ENCODE data around the gene DACH2.

The DACH2 gene

DNA sequence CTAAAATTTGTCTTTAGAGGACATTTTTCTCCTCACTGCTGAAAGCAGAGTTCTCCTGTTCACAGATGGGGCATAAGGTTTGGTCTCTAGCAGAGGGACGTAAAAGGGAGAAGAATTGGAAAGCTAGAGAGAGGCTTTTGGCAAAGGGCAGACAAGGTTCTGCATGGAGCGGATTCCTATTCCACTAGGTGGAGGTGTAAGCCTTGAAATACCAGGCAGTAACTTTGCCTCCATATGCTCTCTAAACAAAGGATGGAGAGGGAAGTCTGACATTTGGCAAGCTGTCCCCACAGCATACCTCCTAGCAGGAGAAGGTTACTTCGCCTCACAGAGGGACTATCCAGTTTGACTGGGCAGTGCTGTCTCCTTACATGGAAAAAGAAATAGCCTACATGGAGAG is 174.7 kb downstream of the DACH2 start:
- no peak for DNase-seq (ENCODE audit: low read depth)

DNA sequence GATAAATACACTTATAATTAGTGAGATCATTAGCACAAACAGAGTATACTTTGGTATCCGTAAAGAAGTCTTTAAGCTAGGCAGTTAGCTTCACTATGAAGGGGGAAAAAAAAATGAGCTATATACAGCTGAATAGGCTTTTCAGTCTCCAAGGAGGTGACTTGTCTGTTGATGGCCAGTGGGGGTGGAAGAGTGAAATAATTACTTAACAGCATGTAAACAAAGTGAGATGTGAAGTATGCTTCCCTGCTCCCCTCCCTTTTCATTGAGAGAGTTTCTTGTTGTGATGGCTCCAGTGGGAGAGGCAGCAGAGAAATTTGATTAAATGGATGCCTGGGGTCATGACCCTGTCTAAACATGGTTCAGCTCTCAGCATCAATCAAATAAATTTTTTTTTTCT is 180.9 kb downstream of the DACH2 start:
- DNase-seq (ENCODE audit: low read depth) = no peak

DNA sequence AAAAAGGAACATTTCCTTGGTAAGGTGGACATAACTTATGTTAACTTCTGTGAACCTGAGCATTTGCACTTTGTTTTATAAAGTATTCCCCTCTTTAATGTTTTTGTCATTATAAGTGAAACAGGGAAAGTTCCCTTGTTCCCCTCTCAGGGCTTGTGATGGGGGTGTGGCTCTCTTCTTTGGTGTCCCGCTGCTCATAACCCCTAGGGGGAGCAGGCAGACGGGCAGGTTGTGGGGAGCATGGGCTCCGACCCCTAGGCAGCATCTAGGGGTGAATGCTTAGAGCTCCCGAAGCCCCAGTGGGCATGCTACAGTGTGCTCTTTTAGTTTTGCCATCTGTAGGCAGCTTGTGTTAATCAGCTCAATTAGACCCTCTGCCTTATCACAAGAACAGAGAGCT is 200.4 kb downstream of the DACH2 start:
- DNase-seq (ENCODE audit: low read depth) = no peak

DNA sequence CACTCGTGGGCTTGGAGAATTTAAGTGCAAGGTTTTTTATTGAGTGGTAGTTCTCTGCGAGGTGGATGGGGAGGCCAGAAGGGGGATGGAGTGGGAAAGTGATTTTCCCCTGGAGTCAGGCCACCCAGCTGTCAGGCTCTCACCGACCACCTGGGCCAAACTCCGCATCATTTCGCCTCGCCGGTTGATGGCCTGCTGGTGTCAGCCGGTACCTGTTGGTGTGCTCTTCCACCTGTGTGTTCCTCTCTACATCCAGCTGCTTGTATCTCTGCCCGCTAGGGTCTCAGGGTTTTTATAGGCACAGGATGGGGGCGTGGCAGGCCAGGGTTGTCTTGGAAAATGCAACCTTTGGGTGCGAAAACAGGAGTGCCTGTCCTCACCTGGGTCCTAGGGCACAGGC is 200.9 kb downstream of the DACH2 start:
- DNase-seq (ENCODE audit: low read depth) = no peak

DNA sequence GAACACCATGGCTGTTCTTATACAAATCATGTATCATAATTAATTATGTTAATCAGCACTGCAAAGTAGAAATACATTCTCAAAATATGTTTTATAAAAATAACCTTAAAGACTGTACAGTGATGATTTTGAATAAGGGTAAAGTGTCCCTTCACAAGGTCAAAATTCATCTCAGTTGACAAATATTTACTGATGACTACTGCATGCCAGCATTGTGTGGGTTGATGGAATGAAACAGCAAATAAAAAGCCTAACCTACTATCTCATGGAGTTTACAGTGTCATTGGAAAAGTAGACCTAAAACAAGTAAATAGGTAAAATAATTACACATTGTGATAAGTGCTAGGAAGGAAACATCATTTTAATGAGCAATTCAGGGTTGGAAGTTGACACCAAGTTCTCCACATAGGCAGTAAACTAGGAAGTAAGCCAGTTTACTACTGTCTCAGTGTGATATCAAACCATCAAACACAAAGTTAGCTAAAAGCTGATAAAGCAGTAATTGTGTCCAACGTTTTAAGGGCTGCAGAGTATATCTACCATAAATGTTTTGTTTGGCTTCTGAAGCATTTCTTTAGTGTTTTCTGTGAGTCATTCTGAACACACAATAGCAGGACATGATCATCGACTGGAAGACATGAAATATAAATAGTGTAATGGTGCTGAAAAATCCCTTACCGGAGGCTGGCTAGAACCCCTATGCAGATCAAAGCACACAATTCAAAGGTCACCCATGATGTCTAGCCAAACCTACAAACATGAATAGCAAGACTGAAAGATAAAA is 221.8 kb downstream of the DACH2 start:
- no peak for DNase-seq (ENCODE audit: low read depth)

DNA sequence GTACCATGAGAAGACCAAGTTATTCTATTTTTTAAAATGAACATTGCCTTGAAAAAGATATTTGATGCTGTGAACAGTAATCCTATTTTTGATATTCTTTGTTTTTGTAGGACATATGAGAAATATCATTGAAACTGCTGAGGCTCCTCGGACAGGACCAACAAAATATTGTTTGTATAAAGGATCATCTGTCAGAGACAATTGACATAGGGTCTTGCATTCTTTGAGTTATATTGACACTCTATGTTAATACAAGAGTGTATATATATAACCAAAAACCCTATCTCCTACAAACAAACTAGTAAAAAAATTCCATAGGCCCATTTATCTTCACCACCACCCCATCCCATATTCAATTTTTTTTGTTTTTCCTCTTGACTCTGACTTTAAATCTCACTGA is 222.7 kb downstream of the DACH2 start:
- no peak for DNase-seq (ENCODE audit: low read depth)

DNA sequence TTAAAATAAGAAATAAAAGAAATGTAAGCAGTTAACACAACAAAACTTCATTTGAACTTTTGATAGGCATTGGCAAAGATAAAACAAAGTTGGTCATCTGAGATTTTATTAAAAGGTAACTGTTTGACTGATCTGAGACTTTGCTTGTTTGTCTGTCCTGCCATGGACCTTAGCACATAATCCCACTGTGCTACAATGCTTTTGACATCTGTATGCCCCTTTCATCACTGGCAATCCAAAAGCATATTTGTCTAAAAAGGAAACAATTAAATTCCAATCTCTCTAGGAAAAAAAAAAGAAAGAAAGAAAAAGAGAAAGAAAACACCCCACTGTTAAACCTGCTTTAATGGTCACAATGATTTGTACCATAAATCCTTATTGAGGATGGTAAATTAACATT is 231.0 kb downstream of the DACH2 start:
- DNase-seq (ENCODE audit: low read depth) = no peak

DNA sequence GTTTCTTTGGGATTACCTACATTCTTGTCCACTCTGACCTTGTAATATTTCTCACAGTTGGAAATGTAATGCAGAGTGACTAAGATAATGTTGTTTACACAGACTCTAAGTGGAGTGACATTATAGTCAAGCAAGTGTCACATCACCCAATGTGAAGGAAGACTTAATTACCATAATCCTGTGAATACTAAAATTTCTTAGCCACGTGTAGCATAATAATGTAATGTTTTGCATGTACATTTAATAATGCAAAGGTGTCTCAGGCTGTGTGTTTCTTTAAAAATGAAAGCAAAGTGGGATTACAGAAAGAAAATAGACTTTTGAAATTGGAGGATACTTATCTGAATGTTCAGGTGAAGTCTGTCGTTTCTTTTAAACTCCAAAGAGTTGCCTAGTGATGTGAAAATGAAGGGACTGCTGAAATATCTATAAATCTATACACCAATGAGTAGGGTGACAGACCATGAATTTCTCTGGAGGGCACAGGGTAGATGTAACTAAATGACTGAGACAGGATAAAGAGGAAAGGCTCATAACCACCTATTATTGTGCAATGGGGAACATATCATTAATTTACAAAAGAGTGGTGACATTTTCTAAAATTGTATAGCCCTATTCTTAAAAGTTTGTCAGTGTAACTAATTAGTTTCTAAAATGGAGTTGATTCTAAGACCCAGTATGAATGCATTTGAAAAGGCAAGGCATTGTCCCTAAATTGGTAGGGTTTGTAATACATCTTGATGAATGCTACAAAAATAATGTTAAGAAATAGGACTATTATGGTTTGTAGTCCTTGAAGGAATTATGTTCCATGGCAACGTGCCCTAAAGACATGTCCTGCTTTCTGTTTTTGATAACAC is 235.7 kb downstream of the DACH2 start:
- no peak for DNase-seq (ENCODE audit: low read depth)

DNA sequence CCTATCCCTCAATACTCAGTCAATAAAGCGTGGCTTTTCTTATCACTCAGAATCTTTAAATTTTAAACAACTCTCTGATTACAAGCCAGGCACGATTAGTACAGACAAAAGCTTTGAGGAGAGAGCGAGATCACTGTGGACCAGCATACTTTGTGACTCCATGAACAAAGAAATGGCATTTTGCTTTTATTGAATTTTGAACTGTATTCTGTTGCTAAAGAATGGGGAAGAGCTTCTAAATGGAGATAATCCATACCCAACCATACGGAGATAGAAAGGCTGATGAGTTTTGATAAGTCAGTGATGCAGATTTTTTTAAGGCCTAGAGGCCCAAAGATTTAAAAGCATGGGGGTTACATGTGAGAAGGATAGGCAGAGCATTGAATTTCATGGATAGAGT is 259.1 kb downstream of the DACH2 start:
- DNase-seq (ENCODE audit: low read depth) = no peak

DNA sequence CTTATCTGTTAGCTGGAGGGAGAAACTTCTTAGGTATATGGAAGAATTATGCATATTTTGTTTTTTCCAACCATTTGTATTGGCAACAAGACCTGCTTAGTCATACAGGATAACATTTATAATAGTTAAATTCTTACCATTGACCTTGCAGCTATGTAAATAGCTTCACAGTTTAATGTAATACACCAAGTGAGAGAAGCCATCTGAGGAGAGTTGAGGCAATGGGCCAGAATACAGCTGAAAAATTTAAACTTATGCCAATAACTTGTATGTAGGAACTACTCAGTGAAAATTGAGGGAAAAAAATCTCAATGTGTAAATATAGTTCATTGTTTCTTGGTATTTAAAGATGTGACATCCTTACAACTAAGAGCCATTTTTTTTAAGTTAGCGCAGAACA is 273.5 kb downstream of the DACH2 start:
- no peak for DNase-seq (ENCODE audit: low read depth)

DNA sequence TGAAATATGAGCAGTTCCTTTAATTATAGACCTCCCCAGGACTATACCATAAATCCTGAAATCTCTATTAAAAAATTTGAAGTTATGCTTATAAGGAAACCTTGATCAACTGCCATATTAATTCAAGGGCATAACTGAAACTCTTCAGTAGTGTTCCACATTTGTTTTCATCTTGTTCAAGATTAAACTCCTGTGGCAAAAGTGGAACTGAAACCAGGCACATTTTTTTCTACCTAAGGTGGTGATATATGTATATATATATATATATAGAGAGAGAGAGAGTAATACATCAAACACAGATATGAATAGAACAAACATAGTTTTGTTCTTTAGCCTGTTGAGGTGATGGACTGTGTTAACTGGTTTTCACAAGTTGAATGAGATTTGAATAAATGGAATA is 287.9 kb downstream of the DACH2 start:
- no peak for DNase-seq (ENCODE audit: low read depth)

DNA sequence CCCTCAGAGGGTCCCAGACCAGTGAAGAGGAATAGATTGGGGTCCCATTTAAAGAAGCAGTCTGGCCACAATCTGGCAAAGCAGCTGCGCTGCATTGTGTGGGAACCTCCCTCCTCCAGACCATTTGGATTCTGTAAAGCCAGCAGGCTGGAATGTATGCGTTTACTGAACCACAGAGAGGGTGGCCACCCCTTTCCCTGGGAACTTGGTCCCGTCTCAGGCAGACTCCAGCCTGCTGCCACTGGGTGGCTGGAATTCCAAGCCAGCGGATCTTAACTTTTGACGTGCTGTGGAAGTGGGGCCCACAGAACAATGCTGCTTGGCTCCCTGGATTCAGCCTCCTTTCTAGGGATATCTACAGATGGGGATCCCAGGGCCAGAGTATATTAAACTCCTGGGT is 307.2 kb downstream of the DACH2 start:
- no peak for DNase-seq (ENCODE audit: low read depth)

DNA sequence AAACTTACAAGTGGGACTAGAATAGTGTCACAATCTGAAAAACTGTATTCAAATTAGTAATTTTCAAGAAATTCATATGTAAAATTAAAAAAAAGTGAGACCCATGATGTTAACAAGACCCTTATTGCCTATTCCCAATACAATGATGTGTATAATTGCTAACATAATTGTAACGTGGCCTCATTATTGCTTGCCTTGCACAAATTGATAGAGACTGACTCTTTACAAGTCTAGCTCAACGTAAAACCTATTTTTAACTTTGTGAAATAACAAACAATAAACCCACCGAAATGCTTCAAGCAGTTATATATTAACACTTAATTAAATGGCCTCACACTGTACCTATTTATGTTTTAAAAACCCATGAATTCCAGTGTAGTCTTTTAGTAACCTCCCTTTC is 312.5 kb downstream of the DACH2 start:
- DNase-seq (ENCODE audit: low read depth) = no peak

DNA sequence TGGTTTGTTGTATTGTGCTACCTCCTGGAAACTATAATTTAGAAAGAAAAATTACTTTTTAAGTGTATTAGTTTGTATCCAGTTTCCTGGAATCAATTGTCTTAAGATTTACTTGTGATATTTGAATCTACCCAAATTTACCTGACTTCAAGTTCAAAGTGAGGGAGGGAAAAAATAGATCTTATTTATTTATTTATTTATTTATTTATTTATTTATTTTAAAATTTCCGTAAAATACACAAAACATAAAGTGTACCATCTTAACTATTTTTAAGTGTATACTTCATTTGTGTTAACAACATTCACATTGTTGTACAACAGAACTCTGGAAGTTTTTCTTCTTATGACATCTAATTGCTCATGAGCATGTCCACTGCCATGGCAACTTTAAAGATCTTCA is 356.0 kb downstream of the DACH2 start:
- DNase-seq (ENCODE audit: low read depth) = no peak

DNA sequence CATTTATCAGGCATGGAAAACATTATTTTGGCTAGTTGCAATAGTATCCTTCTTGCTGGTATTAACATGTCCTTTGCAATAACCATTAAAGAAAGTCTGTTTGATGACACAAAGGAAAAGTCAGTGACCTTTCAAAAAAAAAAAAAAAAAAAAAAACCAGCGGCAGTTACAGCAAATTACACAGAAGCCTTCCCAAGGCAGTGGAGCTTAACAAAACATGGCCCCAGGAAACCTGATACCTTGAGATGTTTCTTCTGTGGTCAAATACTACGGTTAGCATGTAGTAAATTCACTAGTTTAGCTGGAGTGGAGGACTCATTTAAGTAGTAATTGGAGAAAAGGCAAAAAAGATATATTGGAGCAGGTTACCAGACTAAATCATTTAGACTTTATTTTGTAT is 359.1 kb downstream of the DACH2 start:
- DNase-seq (ENCODE audit: low read depth) = no peak

DNA sequence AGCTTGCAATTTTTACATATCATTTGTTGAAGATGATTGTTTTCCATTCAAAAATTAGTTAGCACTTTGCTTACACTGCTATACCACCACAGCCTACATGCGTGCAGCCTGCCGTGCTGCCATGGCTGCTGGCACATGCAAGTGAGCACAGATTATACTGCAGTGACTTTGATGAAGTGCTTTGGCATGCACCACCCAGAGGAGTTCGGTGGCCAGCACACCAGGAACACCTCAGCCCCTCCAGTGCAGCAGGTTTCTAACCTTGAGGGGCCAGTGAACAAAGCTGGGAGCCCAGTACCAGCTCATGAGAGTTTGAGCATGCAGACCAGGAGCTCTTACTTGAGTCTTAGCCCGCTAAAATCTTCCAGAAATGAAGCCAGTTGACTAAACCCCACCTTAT is 431.5 kb downstream of the DACH2 start:
- DNase-seq (ENCODE audit: low read depth) = no peak

DNA sequence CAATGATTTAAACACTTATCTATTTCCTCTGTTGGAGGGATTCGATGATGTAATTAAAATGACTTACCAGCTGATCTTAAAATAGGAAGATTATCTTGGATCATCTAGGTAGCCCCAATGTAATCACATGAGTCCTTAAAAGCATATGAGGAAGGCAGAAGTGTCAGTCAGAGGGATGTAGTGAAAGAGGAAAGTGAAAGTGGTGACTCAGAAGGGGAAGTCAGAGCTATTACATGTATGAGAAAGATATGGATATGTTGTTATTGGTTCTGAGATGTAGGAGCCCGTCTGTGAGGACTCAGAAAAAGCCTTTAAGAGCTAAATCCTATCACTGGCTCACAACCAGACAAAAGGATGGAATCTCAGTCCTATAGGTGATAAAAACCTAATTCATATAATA is 456.4 kb downstream of the DACH2 start:
- no peak for DNase-seq (ENCODE audit: low read depth)

DNA sequence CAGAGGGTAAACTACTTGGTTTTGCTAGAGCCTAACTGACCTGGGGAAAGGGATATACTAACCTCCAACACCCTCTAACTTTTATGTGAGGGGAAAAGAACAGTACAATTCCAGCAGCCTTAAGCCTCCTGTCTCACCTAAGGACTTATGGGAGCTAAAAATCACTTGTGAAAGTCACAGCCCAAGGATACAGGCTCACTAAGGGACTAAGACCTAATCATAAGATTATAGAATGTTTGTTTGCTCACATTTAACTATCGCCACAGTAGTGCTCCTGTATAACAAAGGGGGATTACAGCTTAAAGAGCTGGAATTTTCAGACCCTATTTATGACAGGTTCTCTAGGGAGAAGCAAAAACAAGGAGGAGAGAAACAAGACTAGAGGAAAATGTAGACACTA is 548.7 kb downstream of the DACH2 start:
- no peak for DNase-seq (ENCODE audit: low read depth)

DNA sequence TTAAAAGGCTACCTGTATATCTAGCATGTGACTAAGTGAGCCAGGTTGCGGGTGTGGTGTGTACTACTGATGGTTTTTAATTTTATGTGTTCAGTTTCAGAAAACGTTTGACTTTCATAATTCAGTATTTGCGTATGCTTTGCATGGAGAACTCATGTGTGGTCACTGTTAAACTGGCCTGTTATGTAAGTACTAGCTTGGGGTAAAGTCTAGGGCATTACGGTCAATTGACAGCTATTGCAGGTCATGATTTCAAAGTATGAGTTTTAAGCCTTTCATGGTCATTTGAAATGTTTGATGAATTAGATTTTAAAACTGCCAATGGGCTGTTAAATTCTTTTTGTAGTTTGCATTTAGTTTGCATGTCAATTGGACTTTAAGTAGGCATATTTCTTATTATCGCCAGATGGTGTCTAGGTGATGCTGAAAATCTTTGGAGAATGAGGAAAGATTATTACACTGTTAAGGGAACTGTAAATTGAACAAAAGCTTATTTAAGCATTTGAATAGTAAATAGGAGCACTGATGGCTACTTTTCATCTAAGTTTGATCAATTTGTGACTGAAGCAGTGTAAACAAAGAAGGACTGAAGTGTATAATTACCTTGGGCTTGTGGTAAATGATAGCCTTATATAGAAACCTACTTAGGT is 563.4 kb downstream of the DACH2 start:
- no peak for DNase-seq (ENCODE audit: low read depth)

DNA sequence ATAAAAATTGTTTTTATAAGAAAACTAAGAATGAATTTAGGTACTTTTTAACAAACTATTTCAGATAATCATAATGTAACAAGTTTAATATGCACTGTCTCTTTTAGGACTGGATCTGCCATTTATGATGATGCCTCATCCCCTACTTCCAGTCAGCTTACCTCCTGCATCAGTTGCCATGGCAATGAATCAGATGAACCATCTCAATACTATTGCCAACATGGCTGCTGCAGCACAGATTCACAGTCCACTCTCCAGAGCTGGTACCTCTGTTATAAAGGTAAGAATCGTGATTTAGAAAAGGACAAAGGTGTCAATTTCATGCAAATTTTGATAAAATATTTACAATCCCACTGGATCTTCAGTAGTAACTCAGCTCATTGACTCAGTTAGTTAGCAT is 566.2 kb downstream of the DACH2 start:
- no peak for DNase-seq (ENCODE audit: low read depth)

DNA sequence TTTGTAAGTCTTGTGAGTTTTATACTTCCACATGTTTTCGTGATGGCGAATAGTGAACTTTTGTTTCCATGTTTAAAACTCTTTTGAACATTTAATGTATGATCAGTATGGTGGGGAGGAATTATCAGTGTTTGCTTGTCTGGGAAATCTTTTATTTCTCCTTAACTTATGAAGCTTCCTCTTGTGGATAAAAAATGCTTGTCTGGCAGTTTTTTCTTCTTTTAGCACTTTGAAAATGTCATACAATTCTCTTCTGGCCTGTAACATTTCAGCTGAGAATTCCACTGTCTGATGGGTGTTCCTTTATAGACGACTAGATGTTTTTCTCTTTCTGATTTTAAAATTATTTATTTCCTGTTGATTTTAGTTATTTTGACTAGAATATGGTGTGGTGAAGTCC is 576.0 kb downstream of the DACH2 start:
- DNase-seq (ENCODE audit: low read depth) = no peak

DNA sequence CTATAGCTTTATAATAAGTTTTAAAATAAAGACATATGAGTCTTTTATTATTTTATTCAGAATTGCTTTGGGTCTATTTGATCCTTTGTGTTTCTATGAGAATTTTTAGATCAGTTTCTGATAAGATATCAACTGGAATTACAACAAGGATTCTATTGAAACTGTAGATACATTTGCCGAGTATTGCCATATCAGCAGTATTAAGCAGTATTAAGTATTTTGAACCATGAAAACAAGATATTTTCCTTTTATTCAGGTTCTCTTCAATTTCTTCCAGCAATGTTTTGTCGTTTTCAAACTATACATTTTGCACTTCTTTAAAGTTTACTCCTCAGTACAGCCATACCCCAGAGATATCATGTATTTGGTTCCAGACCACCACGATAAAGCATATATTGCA is 598.8 kb downstream of the DACH2 start:
- DNase-seq (ENCODE audit: low read depth) = no peak

DNA sequence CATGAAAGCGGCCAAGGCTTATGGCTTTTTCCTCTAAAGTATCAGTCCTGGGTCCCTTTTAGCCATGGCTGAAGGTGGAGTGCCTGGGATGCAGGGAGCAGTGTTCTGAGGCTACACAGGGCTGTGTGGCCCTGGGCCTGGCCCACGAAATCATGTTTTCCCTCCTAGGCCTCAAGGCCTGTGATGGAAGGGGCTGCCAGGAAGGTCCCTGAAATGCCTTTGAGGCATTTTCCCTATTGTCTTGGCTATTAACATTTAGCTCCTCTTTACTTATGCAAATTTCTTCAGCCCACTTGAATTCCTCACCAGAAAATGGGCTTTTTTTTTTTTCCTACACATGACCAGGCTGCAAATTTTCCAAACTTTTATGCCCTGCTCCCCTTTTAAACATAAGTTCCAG is 657.0 kb downstream of the DACH2 start:
- DNase-seq (ENCODE audit: low read depth) = no peak

Data from activated T-cell treated with anti-CD3 and anti-CD28 coated beads for 1 hour (primary cell).